HEK293 (cell line): ENCODE data around the gene IDH1.
"Not testable (repeated sequence)": the region's sequence is repeated elsewhere in the genome, so short reads cannot be mapped to it uniquely, and the experiment has no call there.

Experiments used
- CTCF ChIA-PET: fragments of 350-600 bp; formaldehyde crosslinking; extraction: SDS; loops from one replicate; lab custom pipeline; 2021; ENCODE audit warnings: antibody characterized with exemption; lab: Yijun Ruan, JAX
- POLR2A ChIA-PET: fragments of 300-600 bp; formaldehyde crosslinking; extraction: SDS; loops from one replicate; lab custom pipeline; 2020; ENCODE audit warnings: antibody characterized with exemption, inconsistent platforms; lab: Yijun Ruan, JAX
- H3K27ac ChIP-seq: fragments of 200-500 bp; sonication (Bioruptor generic); 2 replicates; pipeline ENCODE4 v1.5.1; 2014; ENCODE audit warnings: low read depth, low read length, control low read depth, inconsistent platforms; ENCODE audit errors: extremely low read depth
- H3K36me3 ChIP-seq, 2 experiments: fragments of 200-500 bp in 1 of 2; sonication (Bioruptor generic) in 1 of 2; 1 replicate in 1 of 2; 2 replicates in 1 of 2; pipeline ENCODE4 v1.5.1; 2014 to 2017; ENCODE audit warnings: inconsistent platforms in 2 of 2, low read length in 2 of 2; ENCODE audit not compliant: control insufficient read depth in 2 of 2, insufficient read depth in 1 of 2
- H3K4me1 ChIP-seq: fragments of 200-500 bp; sonication (Bioruptor generic); 2 replicates; pipeline ENCODE4 v1.5.1; 2014; ENCODE audit warnings: mild to moderate bottlenecking, low read length, inconsistent platforms; ENCODE audit not compliant: control insufficient read depth, insufficient read depth
- H3K4me3 ChIP-seq: 2 replicates; pipeline ENCODE4 v1.5.1; 2011; ENCODE audit warnings: low read depth, mild to moderate bottlenecking, control low read depth, low read length, moderate library complexity
- H3K9me3 ChIP-seq: fragments of 200-500 bp; sonication (Bioruptor generic); 2 replicates; pipeline ENCODE4 v1.5.1; 2014; ENCODE audit warnings: low read depth, low read length, inconsistent platforms; ENCODE audit not compliant: control insufficient read depth, insufficient read depth
- GLIS1 ChIP-seq: fragments of 450-650 bp; formaldehyde crosslinking; IDR thresholded peaks from 2 replicates; pipeline ENCODE4 v1.5.1; 2016; ENCODE audit warnings: missing biosample characterization, missing genetic modification characterization
- GLIS2 ChIP-seq: fragments of 450-650 bp; formaldehyde crosslinking; IDR thresholded peaks from 2 replicates; pipeline ENCODE4 v1.5.1; 2016; ENCODE audit warnings: missing biosample characterization, missing genetic modification characterization
- IKZF3 ChIP-seq: fragments of 450-650 bp; IDR thresholded peaks from 2 replicates; pipeline ENCODE4 v1.5.0; 2018; ENCODE audit warnings: missing biosample characterization, mild to moderate bottlenecking, missing genetic modification characterization, moderate library complexity
- PATZ1 ChIP-seq: fragments of 450-650 bp; formaldehyde crosslinking; IDR thresholded peaks from 2 replicates; pipeline ENCODE4 v1.5.1; 2016; ENCODE audit warnings: missing biosample characterization, missing genetic modification characterization
- PRDM10 ChIP-seq: fragments of 450-650 bp; formaldehyde crosslinking; IDR thresholded peaks from 2 replicates; pipeline ENCODE4 v1.5.1; 2016; ENCODE audit warnings: missing biosample characterization, missing genetic modification characterization
- PRDM2 ChIP-seq: fragments of 450-650 bp; formaldehyde crosslinking; IDR thresholded peaks from 2 replicates; pipeline ENCODE4 v1.5.1; 2016; ENCODE audit warnings: missing biosample characterization, missing genetic modification characterization, borderline replicate concordance
- ZBTB26 ChIP-seq: fragments of 450-650 bp; formaldehyde crosslinking; optimal IDR thresholded peaks from 2 replicates; pipeline ENCODE3; 2016; ENCODE audit warnings: missing biosample characterization, mild to moderate bottlenecking, missing genetic modification characterization
- ZIC2 ChIP-seq: fragments of 450-650 bp; formaldehyde crosslinking; IDR thresholded peaks from 2 replicates; pipeline ENCODE4 v1.5.1; 2016; ENCODE audit warnings: missing biosample characterization, missing genetic modification characterization
- ZNF18 ChIP-seq: fragments of 450-650 bp; formaldehyde crosslinking; IDR thresholded peaks from 2 replicates; pipeline ENCODE4 v1.5.1; 2016; ENCODE audit warnings: missing biosample characterization, missing genetic modification characterization
- ZNF335 ChIP-seq: fragments of 450-650 bp; formaldehyde crosslinking; conservative IDR thresholded peaks from 2 replicates; pipeline ENCODE4 v1.5.1; 2016; ENCODE audit warnings: missing biosample characterization, missing genetic modification characterization
- ZNF513 ChIP-seq: fragments of 450-650 bp; IDR thresholded peaks from 2 replicates; pipeline ENCODE4 v1.5.1; 2018; ENCODE audit warnings: missing biosample characterization, missing genetic modification characterization
- ZNF600 ChIP-seq: fragments of 450-650 bp; formaldehyde crosslinking; IDR thresholded peaks from 2 replicates; pipeline ENCODE4 v1.5.1; 2016; ENCODE audit warnings: missing biosample characterization, missing genetic modification characterization
- ZNF645 ChIP-seq: fragments of 450-650 bp; formaldehyde crosslinking; IDR thresholded peaks from 2 replicates; pipeline ENCODE4; 2016; ENCODE audit warnings: missing biosample characterization, missing genetic modification characterization

IDH1 gene

GRCh38 chr2:208268156-208268952 lies 13.5 kb upstream of the IDH1 start:
- ChIA-PET CTCF (interaction anchor here (0.7 to 2.5 kb wide), 8 partner anchors 13 to 190 kb away, joined by 3 to 6 read pairs (median 3); no protein-coding TSS in a partner anchor), POLR2A (interaction anchor here (0.6 to 1.2 kb wide), 4 partner anchors 13 to 263 kb away, joined by 3 to 6 read pairs (median 4); partner anchors contain the start of gene IDH1)
- Histone ChIP-seq H3K4me1 (no peaks in the 10 kb centered on the region; the same call in 1 of the 2 replicates), H3K9me3 (no peaks in the 10 kb centered on the region), H3K4me3 (no peak overlapping the region), H3K27ac (no peak overlapping the region)
- 0 out of 2 replicates have a peak, but pooled peaks have one; percentile 11 for TF ChIP-seq ZNF513 (tag by site-specific recombination)
- no peak for TF ChIP-seq PRDM2 (tag by site-specific recombination)
- TF ChIP-seq ZNF645 (tag by site-specific recombination), result no peak
- TF ChIP-seq, all 188 proteins: peak for 1
- peaks cover 15 to 16% of the 10 kb centered on the region in 2 experiments for H3K36me3 ChIP-seq

- peak overlapping the region; percentile 82; the same call in 1 of the 2 replicates for H3K4me3 ChIP-seq
- not testable (repeated sequence) for H3K4me1 ChIP-seq, H3K9me3 ChIP-seq, H3K27ac ChIP-seq
- ChIA-PET POLR2A (interaction anchor here (0.6 to 1.5 kb wide), 2 partner anchors 39 to 557 kb away, joined by 3 to 5 read pairs; no protein-coding TSS in a partner anchor), CTCF (interaction anchor here (0.5 to 0.8 kb wide), 2 partner anchors 11 to 201 kb away, joined by 3 to 4 read pairs; no protein-coding TSS in a partner anchor)
- peaks cover 10 to 12% of the 10 kb centered on the region in 2 experiments for H3K36me3 ChIP-seq
- TF ChIP-seq ZBTB26 (tag by site-specific recombination) (peak; percentile 31), PATZ1 (tag by site-specific recombination) (peak; percentile 82), ZNF18 (tag by site-specific recombination) (peak; percentile 99), ZIC2 (peak; percentile 51; the same call in 1 of the 2 replicates), GLIS1 (peak; percentile 97), GLIS2 (tag by site-specific recombination) (peak; percentile 81), ZNF335 (tag by site-specific recombination) (peak; percentile 77), IKZF3 (tag by site-specific recombination) (0 out of 2 replicates have a peak, but pooled peaks have one; percentile 20), PRDM10 (peak; percentile 88), ZNF600 (tag by site-specific recombination) (peak; percentile 50; the same call in 1 of the 2 replicates)
Measured at GRCh38 chr2:208267526-208267925, 12.7 kb upstream of the IDH1 start.
